HEK293 (cell line): ENCODE data around the gene CLINT1.
A peak's percentile ranks its signal among the peaks of the same experiment; 100 is the strongest.

Experiments used
- CTCF ChIA-PET: fragments of 350-600 bp; formaldehyde crosslinking; extraction: SDS; loops from one replicate; lab custom pipeline; 2021; ENCODE audit warnings: antibody characterized with exemption; lab: Yijun Ruan, JAX
- POLR2A ChIA-PET: fragments of 300-600 bp; formaldehyde crosslinking; extraction: SDS; loops from one replicate; lab custom pipeline; 2020; ENCODE audit warnings: antibody characterized with exemption, inconsistent platforms; lab: Yijun Ruan, JAX
- H3K27ac ChIP-seq: fragments of 200-500 bp; sonication (Bioruptor generic); 2 replicates; pipeline ENCODE4 v1.5.1; 2014; ENCODE audit warnings: low read depth, low read length, control low read depth, inconsistent platforms; ENCODE audit errors: extremely low read depth
- H3K36me3 ChIP-seq, 2 experiments: fragments of 200-500 bp in 1 of 2; sonication (Bioruptor generic) in 1 of 2; 1 replicate in 1 of 2; 2 replicates in 1 of 2; pipeline ENCODE4 v1.5.1; 2014 to 2017; ENCODE audit warnings: inconsistent platforms in 2 of 2, low read length in 2 of 2; ENCODE audit not compliant: control insufficient read depth in 2 of 2, insufficient read depth in 1 of 2
- H3K4me1 ChIP-seq: fragments of 200-500 bp; sonication (Bioruptor generic); 2 replicates; pipeline ENCODE4 v1.5.1; 2014; ENCODE audit warnings: mild to moderate bottlenecking, low read length, inconsistent platforms; ENCODE audit not compliant: control insufficient read depth, insufficient read depth
- H3K4me3 ChIP-seq: 2 replicates; pipeline ENCODE4 v1.5.1; 2011; ENCODE audit warnings: low read depth, mild to moderate bottlenecking, control low read depth, low read length, moderate library complexity
- H3K9me3 ChIP-seq: fragments of 200-500 bp; sonication (Bioruptor generic); 2 replicates; pipeline ENCODE4 v1.5.1; 2014; ENCODE audit warnings: low read depth, low read length, inconsistent platforms; ENCODE audit not compliant: control insufficient read depth, insufficient read depth
- GLIS1 ChIP-seq: fragments of 450-650 bp; formaldehyde crosslinking; IDR thresholded peaks from 2 replicates; pipeline ENCODE4 v1.5.1; 2016; ENCODE audit warnings: missing biosample characterization, missing genetic modification characterization
- HOXC10 ChIP-seq: sonication (generic); formaldehyde crosslinking; IDR thresholded peaks from 2 replicates; pipeline ENCODE4 v1.8.1; 2023; ENCODE audit warnings: mild to moderate bottlenecking, missing genetic modification reagents
- KLF10 ChIP-seq: fragments of 450-650 bp; IDR thresholded peaks from 2 replicates; pipeline ENCODE4 v1.5.1; 2018; ENCODE audit warnings: missing biosample characterization, mild to moderate bottlenecking, missing genetic modification characterization
- OSR2 ChIP-seq: fragments of 450-650 bp; formaldehyde crosslinking; IDR thresholded peaks from 2 replicates; pipeline ENCODE4 v1.5.1; 2016; ENCODE audit warnings: missing biosample characterization, missing genetic modification characterization
- OVOL3 ChIP-seq: fragments of 450-650 bp; formaldehyde crosslinking; IDR thresholded peaks from 2 replicates; pipeline ENCODE4 v1.5.1; 2016; ENCODE audit warnings: missing biosample characterization, missing genetic modification characterization
- SALL2 ChIP-seq: fragments of 450-650 bp; formaldehyde crosslinking; IDR thresholded peaks from 2 replicates; pipeline ENCODE4 v1.5.0; 2017; ENCODE audit warnings: missing biosample characterization, mild to moderate bottlenecking, missing genetic modification characterization, borderline replicate concordance
- SP2 ChIP-seq: fragments of 450-650 bp; formaldehyde crosslinking; IDR thresholded peaks from 2 replicates; pipeline ENCODE4 v1.5.1; 2016; ENCODE audit warnings: missing biosample characterization, missing genetic modification characterization
- ZBTB44 ChIP-seq: fragments of 450-650 bp; IDR thresholded peaks from 2 replicates; pipeline ENCODE4 v1.5.1; 2018; ENCODE audit warnings: missing biosample characterization, mild to moderate bottlenecking, missing genetic modification characterization
- ZBTB49 ChIP-seq: fragments of 450-650 bp; formaldehyde crosslinking; IDR thresholded peaks from 2 replicates; pipeline ENCODE4 v1.5.1; 2016; ENCODE audit warnings: missing biosample characterization, missing genetic modification characterization, low read depth
- ZBTB7A ChIP-seq: fragments of 450-650 bp; formaldehyde crosslinking; IDR thresholded peaks from 2 replicates; pipeline ENCODE4 v1.5.1; 2016; ENCODE audit warnings: low read depth, missing biosample characterization, missing genetic modification characterization
- ZNF146 ChIP-seq: fragments of 450-650 bp; formaldehyde crosslinking; IDR thresholded peaks from 2 replicates; pipeline ENCODE4 v1.5.1; 2016; ENCODE audit warnings: missing biosample characterization, missing genetic modification characterization
- ZNF174 ChIP-seq: fragments of 450-650 bp; formaldehyde crosslinking; IDR thresholded peaks from 2 replicates; pipeline ENCODE4 v1.5.0; 2017; ENCODE audit warnings: missing biosample characterization, mild to moderate bottlenecking, missing genetic modification characterization
- ZNF394 ChIP-seq: fragments of 450-650 bp; formaldehyde crosslinking; IDR thresholded peaks from 2 replicates; pipeline ENCODE4 v1.5.1; 2016; ENCODE audit warnings: missing biosample characterization, missing genetic modification characterization, mild to moderate bottlenecking, moderate library complexity, borderline replicate concordance
- ZNF530 ChIP-seq: fragments of 450-650 bp; formaldehyde crosslinking; IDR thresholded peaks from 2 replicates; pipeline ENCODE4 v1.5.1; 2016; ENCODE audit warnings: low read depth, missing biosample characterization, missing genetic modification characterization
- ZNF549 ChIP-seq: fragments of 450-650 bp; IDR thresholded peaks from 2 replicates; pipeline ENCODE4 v1.5.1; 2018; ENCODE audit warnings: missing biosample characterization, missing genetic modification characterization, mild to moderate bottlenecking, inconsistent platforms, moderate library complexity
- ZNF610 ChIP-seq: fragments of 450-650 bp; formaldehyde crosslinking; IDR thresholded peaks from 2 replicates; pipeline ENCODE4 v1.5.1; 2016; ENCODE audit warnings: missing biosample characterization, missing genetic modification characterization, borderline replicate concordance
- ZNF621 ChIP-seq: fragments of 450-650 bp; formaldehyde crosslinking; IDR thresholded peaks from 2 replicates; pipeline ENCODE4 v1.5.1; 2017; ENCODE audit warnings: missing biosample characterization, missing genetic modification characterization
- ZNF654 ChIP-seq: fragments of 450-650 bp; formaldehyde crosslinking; IDR thresholded peaks from 2 replicates; pipeline ENCODE4 v1.5.1; 2016; ENCODE audit warnings: low read depth, missing biosample characterization, missing genetic modification characterization
- ZNF660 ChIP-seq: fragments of 450-650 bp; IDR thresholded peaks from 2 replicates; pipeline ENCODE4 v1.5.1; 2018; ENCODE audit warnings: missing biosample characterization, mild to moderate bottlenecking, missing genetic modification characterization
- ZNF701 ChIP-seq: fragments of 450-650 bp; formaldehyde crosslinking; IDR thresholded peaks from 2 replicates; pipeline ENCODE4 v1.5.1; 2016; ENCODE audit warnings: missing biosample characterization, missing genetic modification characterization
- ZNF777 ChIP-seq: fragments of 450-650 bp; formaldehyde crosslinking; IDR thresholded peaks from 2 replicates; pipeline ENCODE4 v1.5.1; 2017; ENCODE audit warnings: missing biosample characterization, missing genetic modification characterization, borderline replicate concordance
- ZNF792 ChIP-seq: fragments of 450-650 bp; formaldehyde crosslinking; IDR thresholded peaks from 2 replicates; pipeline ENCODE4 v1.5.1; 2016; ENCODE audit warnings: missing biosample characterization, missing genetic modification characterization
- TF ChIP-seq, protein P1 (sequence below): fragments of 450-650 bp; formaldehyde crosslinking; IDR thresholded peaks from 2 replicates; pipeline ENCODE4 v1.5.1; 2016; ENCODE audit warnings: missing biosample characterization, missing genetic modification characterization, borderline replicate concordance
- TF ChIP-seq, protein P2 (sequence below): sonication (generic); formaldehyde crosslinking; IDR thresholded peaks from 2 replicates; pipeline ENCODE4 v1.8.1; 2022; ENCODE audit warnings: mild to moderate bottlenecking, moderate library complexity, missing genetic modification reagents

Gene CLINT1

DNA sequence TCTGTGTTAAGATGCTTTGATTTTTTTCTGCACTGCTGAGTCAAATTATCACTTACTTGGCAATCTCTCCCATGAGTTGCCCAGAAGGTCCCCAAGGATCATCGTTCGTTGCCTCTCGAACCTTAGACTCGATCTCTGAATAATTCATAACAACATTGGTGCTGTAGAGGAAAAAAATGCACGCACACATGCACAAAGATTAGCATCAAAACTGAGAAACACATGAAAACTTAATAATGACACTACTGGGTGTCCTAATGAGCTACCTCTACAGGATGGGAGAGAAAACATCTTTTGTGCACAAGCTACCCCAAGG lies 41.6 kb downstream of the CLINT1 start:
- no peaks in the 10 kb centered on the region for H3K9me3 ChIP-seq
- ChIA-PET CTCF (interaction anchor here (0.6 to 4.3 kb wide), 15 partner anchors 8 to 1111 kb away, joined by 3 to 42 read pairs (median 4); no protein-coding TSS in a partner anchor), POLR2A (no interaction called here)
- H3K36me3 ChIP-seq: peaks cover 23 to 30% of the 10 kb centered on the region in 2 experiments
- no peak overlapping the region for H3K4me3 ChIP-seq
- no peak overlapping the region for H3K27ac ChIP-seq
- peaks cover 6% of the 10 kb centered on the region for H3K4me1 ChIP-seq
- TF ChIP-seq ZNF146 (tag by site-specific recombination): no peak

DNA sequence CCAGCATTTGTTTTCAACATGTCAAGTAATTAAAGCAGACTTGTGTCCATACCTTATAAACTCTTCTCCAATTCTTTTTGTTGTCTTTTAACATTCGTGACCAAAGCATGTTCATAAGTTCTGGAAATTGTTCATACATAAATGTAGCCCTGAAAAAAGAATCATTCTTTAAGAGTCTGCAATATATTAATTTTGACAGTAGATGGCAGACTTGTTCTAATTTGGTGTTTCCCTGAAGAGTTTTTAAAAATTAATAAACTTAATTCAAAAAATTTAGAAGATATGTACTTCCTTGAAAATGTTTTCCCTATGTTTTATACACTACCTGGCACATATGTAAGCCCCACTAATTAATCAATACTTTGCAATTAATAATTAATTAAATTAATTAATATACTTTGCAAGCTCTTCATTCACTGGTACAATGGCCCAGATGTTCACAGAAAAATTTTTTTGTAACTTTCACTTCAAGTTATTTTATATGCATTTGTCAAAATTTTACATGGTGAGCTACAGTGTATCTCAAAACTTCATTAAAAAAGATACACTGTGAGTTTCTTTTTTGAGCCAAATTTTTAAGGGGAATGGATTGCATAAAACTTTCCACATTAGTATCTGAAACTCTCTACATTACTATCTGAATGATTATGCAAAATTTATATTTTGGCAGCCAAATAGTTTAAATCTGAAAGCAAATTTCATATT lies 42.1 kb downstream of the CLINT1 start:
- H3K9me3 ChIP-seq: no peaks in the 10 kb centered on the region
- TF ChIP-seq KLF10 (tag by site-specific recombination) (0 out of 2 replicates have a peak, but pooled peaks have one; percentile 20), SP2 (tag by site-specific recombination) (no peak), ZNF660 (tag by site-specific recombination) (0 out of 2 replicates have a peak, but pooled peaks have one; percentile 23), ZNF777 (tag by site-specific recombination) (no peak), ZNF654 (tag by site-specific recombination) (peak; percentile 63)
- TF ChIP-seq, protein P1, sequence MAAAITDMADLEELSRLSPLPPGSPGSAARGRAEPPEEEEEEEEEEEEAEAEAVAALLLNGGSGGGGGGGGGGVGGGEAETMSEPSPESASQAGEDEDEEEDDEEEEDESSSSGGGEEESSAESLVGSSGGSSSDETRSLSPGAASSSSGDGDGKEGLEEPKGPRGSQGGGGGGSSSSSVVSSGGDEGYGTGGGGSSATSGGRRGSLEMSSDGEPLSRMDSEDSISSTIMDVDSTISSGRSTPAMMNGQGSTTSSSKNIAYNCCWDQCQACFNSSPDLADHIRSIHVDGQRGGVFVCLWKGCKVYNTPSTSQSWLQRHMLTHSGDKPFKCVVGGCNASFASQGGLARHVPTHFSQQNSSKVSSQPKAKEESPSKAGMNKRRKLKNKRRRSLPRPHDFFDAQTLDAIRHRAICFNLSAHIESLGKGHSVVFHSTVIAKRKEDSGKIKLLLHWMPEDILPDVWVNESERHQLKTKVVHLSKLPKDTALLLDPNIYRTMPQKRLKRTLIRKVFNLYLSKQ (tag by site-specific recombination): no peak
- H3K27ac ChIP-seq: no peak overlapping the region
- H3K36me3 ChIP-seq: peaks cover 27 to 34% of the 10 kb centered on the region in 2 experiments
- H3K4me1 ChIP-seq: peaks cover 6% of the 10 kb centered on the region
- POLR2A ChIA-PET: no interaction called here
- H3K4me3 ChIP-seq: no peak overlapping the region
- CTCF ChIA-PET: interaction anchor here (0.6 to 4.3 kb wide), 15 partner anchors 9 to 1111 kb away, joined by 3 to 42 read pairs (median 4); no protein-coding TSS in a partner anchor

DNA sequence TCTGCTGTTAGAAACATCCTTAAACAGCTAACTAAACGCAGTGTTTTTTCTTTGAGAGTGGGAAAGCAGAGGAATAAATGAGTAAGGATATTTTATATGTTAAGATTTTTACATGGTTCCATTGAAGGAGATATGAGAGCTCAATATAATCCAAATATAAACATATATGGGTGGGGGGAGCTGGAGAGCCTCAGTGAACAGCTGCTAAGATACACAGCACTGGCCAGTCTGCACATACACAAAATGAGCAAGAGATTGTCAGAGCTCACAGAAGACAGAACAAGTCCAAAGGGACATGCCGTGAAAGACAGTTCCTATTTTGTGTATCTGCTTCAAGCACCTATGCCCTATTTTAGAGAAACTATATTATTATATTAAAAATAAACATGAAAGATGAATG lies 46.9 kb downstream of the CLINT1 start:
- ChIA-PET CTCF (interaction anchor here (1.0 to 2.5 kb wide), 4 partner anchors 11 to 137 kb away, joined by 3 to 10 read pairs (median 3); no protein-coding TSS in a partner anchor), POLR2A (no interaction called here)
- Histone ChIP-seq H3K9me3 (no peaks in the 10 kb centered on the region), H3K27ac (no peak overlapping the region), H3K36me3 (peaks cover 42 to 69% of the 10 kb centered on the region in 2 experiments), H3K4me1 (no peaks in the 10 kb centered on the region)
- TF ChIP-seq, protein P2, sequence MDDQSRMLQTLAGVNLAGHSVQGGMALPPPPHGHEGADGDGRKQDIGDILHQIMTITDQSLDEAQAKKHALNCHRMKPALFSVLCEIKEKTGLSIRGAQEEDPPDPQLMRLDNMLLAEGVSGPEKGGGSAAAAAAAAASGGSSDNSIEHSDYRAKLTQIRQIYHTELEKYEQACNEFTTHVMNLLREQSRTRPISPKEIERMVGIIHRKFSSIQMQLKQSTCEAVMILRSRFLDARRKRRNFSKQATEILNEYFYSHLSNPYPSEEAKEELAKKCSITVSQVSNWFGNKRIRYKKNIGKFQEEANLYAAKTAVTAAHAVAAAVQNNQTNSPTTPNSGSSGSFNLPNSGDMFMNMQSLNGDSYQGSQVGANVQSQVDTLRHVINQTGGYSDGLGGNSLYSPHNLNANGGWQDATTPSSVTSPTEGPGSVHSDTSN (CRISPR knock-in tag): no peak
- TF ChIP-seq OVOL3 (tag by site-specific recombination) (no peak), ZBTB7A (tag by site-specific recombination) (no peak), GLIS1 (tag by site-specific recombination) (no peak), ZNF610 (no peak), SALL2 (tag by site-specific recombination) (no peak), ZNF701 (tag by site-specific recombination) (no peak), ZNF621 (no peak), ZBTB49 (no peak), OSR2 (tag by site-specific recombination) (no peak), ZNF174 (tag by site-specific recombination) (no peak), ZNF792 (no peak), ZNF530 (tag by site-specific recombination) (no peak), ZNF394 (no peak), HOXC10 (CRISPR knock-in tag) (no peak), ZNF549 (no peak), ZBTB44 (tag by site-specific recombination) (no peak)
- TF ChIP-seq, all 188 proteins: peak for 0
- no peak overlapping the region for H3K4me3 ChIP-seq
